B cell (primary cell): Measurements from ENCODE around the gene PSD. TPM values are rescaled to one million over a fixed set of nuclear protein-coding genes. Genes with fewer than 3 reads are reported as not detected.

Experiments used
- ATAC-seq: fragments of 200-7000 bp; cut with Tn5 transposase; one replicate; pipeline ENCODE4 v1.10.0; 2021; ENCODE audit warnings: low read depth, mild to moderate bottlenecking, moderate number of reproducible peaks, moderate library complexity
- CTCF ChIA-PET: fragments of 350-600 bp; sonication (Branson Sonifier 250); formaldehyde crosslinking; loops from one replicate; lab custom pipeline; 2021; ENCODE audit warnings: antibody characterized with exemption, inconsistent platforms; lab: Charles Lee
- POLR2A ChIA-PET: fragments of 350-600 bp; sonication (Branson Sonifier 250); formaldehyde crosslinking; loops from one replicate; lab custom pipeline; 2021; ENCODE audit warnings: antibody characterized with exemption; lab: Charles Lee
- DNase-seq: peaks from one replicate; pipeline ENCODE4 v3.0.0; 2013
- H2AFZ ChIP-seq: 2 replicates; pipeline ENCODE4 v1.6.1; 2012; ENCODE audit warnings: mild to moderate bottlenecking, low read depth, low read length; ENCODE audit not compliant: insufficient read depth, poor library complexity, severe bottlenecking
- H3K27ac ChIP-seq, 2 donors: 1 replicate in 1 of 2; 2 replicates in 1 of 2; pipeline ENCODE4 v1.5.1; 2012 to 2013; ENCODE audit warnings: low read length in 2 of 2, mild to moderate bottlenecking in 2 of 2, moderate library complexity in 1 of 2
- H3K27me3 ChIP-seq, 4 experiments: fragments of 200-600 bp in 1 of 4; sonication (generic) in 1 of 4; replicated peaks in 1 of 4; 1 replicate in 2 of 4; 2 replicates in 2 of 4; pipeline versions ENCODE4 v1.6.1 to v1.7.0; 2013 to 2016; ENCODE audit warnings: low read length in 3 of 4, mild to moderate bottlenecking in 2 of 4, mixed read lengths in 1 of 4, moderate library complexity in 1 of 4; ENCODE audit not compliant: insufficient read depth in 4 of 4, control insufficient read depth in 3 of 4; ENCODE audit errors: control extremely low read depth in 1 of 4
- H3K36me3 ChIP-seq, 2 experiments: replicated peaks in 1 of 2; 1 replicate in 1 of 2; 2 replicates in 1 of 2; pipeline versions ENCODE4 v1.6.1 to v1.7.1; 2013; ENCODE audit warnings: low read length in 1 of 2; ENCODE audit not compliant: insufficient read depth in 2 of 2, control insufficient read depth in 1 of 2; ENCODE audit errors: control extremely low read depth in 1 of 2, extremely low read depth in 1 of 2
- H3K4me1 ChIP-seq, 2 donors: fragments of 200-600 bp in 1 of 2; sonication (generic) in 1 of 2; 1 replicate in 1 of 2; 2 replicates in 1 of 2; pipeline versions ENCODE4 v1.5.1 to v1.6.1; 2013 to 2017; ENCODE audit warnings: low read length in 2 of 2; ENCODE audit not compliant: control insufficient read depth in 2 of 2, insufficient read depth in 2 of 2
- H3K4me2 ChIP-seq: replicated peaks from 2 replicates; pipeline ENCODE3; 2012; ENCODE audit warnings: mild to moderate bottlenecking, low read depth, low read length; ENCODE audit not compliant: poor library complexity, severe bottlenecking
- H3K4me3 ChIP-seq, 5 experiments: fragments of 200-600 bp in 1 of 5; sonication (generic) in 1 of 5; 1 replicate in 3 of 5; 2 replicates in 2 of 5; pipeline versions ENCODE4 v1.5.1 to v1.7.0; 2011 to 2016; ENCODE audit warnings: low read length in 4 of 5, mild to moderate bottlenecking in 4 of 5, low read depth in 2 of 5, control low read depth in 1 of 5, moderate library complexity in 1 of 5; ENCODE audit not compliant: insufficient read depth in 1 of 5; ENCODE audit errors: control extremely low read depth in 1 of 5, extremely low read depth in 1 of 5
- H3K79me2 ChIP-seq: fragments of 200-600 bp; sonication (generic); one replicate; pipeline ENCODE4 v1.6.0; 2016; ENCODE audit warnings: low read length; ENCODE audit not compliant: control insufficient read depth, insufficient read depth
- H3K9ac ChIP-seq: fragments of 200-600 bp; sonication (generic); 2 replicates; pipeline ENCODE4 v1.6.1; 2017; ENCODE audit warnings: mild to moderate bottlenecking, low read length, moderate library complexity
- H3K9me3 ChIP-seq, 3 donors: one replicate each; pipeline versions ENCODE4 v1.6.1 to v1.7.1; 2013; ENCODE audit warnings: low read length in 2 of 3; ENCODE audit not compliant: control insufficient read depth in 2 of 3, insufficient read depth in 1 of 3; ENCODE audit errors: control extremely low read depth in 1 of 3
- H4K20me1 ChIP-seq: 2 replicates; pipeline ENCODE4 v1.6.0; 2012; ENCODE audit warnings: mild to moderate bottlenecking, low read length; ENCODE audit not compliant: insufficient read depth, control insufficient read depth, poor library complexity, severe bottlenecking
- H3K27ac Mint-ChIP-seq: one replicate; pipeline ENCODE4 v1.8.0; 2021; ENCODE audit warnings: mixed read lengths
- H3K27me3 Mint-ChIP-seq: one replicate; pipeline ENCODE4 v1.8.0; 2021; ENCODE audit warnings: mixed read lengths
- H3K4me1 Mint-ChIP-seq: one replicate; pipeline ENCODE4 v1.8.0; 2021; ENCODE audit warnings: mixed read lengths
- H3K4me3 Mint-ChIP-seq: one replicate; pipeline ENCODE4 v1.8.0; 2021; ENCODE audit warnings: mixed read lengths
- H3K9me3 Mint-ChIP-seq: one replicate; pipeline ENCODE4 v1.8.0; 2022; ENCODE audit warnings: mixed read lengths; ENCODE audit not compliant: insufficient read depth
- EZH2 ChIP-seq: IDR thresholded peaks from 2 replicates; pipeline ENCODE4 v1.6.1; 2012; ENCODE audit warnings: borderline replicate concordance, low read depth, mild to moderate bottlenecking, moderate library complexity, low read length; ENCODE audit not compliant: insufficient read depth, poor library complexity, severe bottlenecking
- WGBS: methylation state at CpG from one replicate; pipeline ENCODE4 v1.1.5; 2013; ENCODE audit warnings: missing lambda C conversion rate; ENCODE audit not compliant: insufficient coverage; 5-methylcytosine and 5-hydroxymethylcytosine counted together
- intact Hi-C: fragments of 100-400 bp; cut with micrococcal nuclease; formaldehyde crosslinking; loops from one replicate; pipeline ENCODE4 v1.10.0; 2022
- polyA plus RNA-seq: library from polyadenylated mRNA; depleted of rRNA; stranded (reverse); fragments of >200 nt; gene quantifications from 2 replicates; pipeline ENCODE4 v1.2.3, GENCODE V29; 2012
- total RNA-seq, 2 donors: library from RNA; stranded (reverse); fragments of 120-200 nt in 1 of 2; gene quantifications; 1 replicate in 1 of 2; 2 replicates in 1 of 2; pipeline versions ENCODE4 v1.2.3 to v1.2.4, GENCODE V29; 2013 to 2022
- TF ChIP-seq, protein P1 (sequence below): fragments of 200-600 bp; IDR thresholded peaks from one replicate; pipeline ENCODE4 v1.8.0; 2022; ENCODE audit warnings: antibody characterized with exemption, mild to moderate bottlenecking

The PSD gene
- total and polyA plus RNA-seq, 2 donors (not counting 1 experiment from before 2014, with no cell fraction given): 0.52 to 0.81 TPM

DNA sequence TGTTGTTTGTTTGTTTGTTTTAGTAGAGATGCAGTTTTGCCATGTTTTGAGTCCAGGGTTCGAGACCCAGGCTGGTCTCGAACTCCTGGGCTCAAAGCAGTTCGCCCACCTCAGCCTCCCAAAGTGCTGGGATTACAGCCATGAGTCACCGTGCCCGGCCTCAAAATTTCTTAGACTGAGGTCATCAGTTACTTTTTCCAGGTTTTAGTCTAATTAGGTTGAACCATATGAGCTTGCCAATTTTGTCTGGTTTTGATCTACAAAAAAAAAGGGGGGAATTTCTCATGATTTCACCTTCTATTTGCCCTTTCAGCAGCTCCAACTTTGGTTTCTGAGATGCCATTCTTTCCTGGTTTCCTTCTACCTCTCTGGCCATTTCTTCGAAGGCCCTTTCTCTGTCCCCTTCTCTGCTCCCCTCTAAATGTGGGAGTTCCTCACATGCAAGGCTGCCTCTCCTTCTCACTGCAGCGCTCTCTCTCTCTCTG lies 8.3 kb upstream of the PSD start:
- Mint-ChIP-seq H3K27me3 (no peaks in the 10 kb centered on the region), H3K4me3 (no peak overlapping the region), H3K27ac (no peak overlapping the region), H3K9me3 (no peaks in the 10 kb centered on the region), H3K4me1 (peaks cover 17% of the 10 kb centered on the region)
- CTCF ChIA-PET: interaction anchor here (0.5 to 1.7 kb wide), 5 partner anchors 12 to 159 kb away, joined by 3 to 4 read pairs (median 3); no protein-coding TSS in a partner anchor
- DNase-seq (no peak), ATAC-seq (no peak)
- Histone ChIP-seq H2AFZ (no peak overlapping the region), H3K79me2 (peaks cover 5% of the 10 kb centered on the region), H3K27ac (no peak overlapping the region), H3K36me3 (peaks cover 0 to 14% of the 10 kb centered on the region in 2 experiments), H4K20me1 (peaks cover 11% of the 10 kb centered on the region), H3K27me3 (no peaks in the 10 kb centered on the region), H3K9me3 (no peaks in the 10 kb centered on the region), H3K9ac (no peak overlapping the region), H3K4me1 (peaks cover 17 to 19% of the 10 kb centered on the region in 2 donors), H3K4me3 (no peak overlapping the region), H3K4me2 (no peak overlapping the region)
- no peak for TF ChIP-seq EZH2
- TF ChIP-seq, protein P1, sequence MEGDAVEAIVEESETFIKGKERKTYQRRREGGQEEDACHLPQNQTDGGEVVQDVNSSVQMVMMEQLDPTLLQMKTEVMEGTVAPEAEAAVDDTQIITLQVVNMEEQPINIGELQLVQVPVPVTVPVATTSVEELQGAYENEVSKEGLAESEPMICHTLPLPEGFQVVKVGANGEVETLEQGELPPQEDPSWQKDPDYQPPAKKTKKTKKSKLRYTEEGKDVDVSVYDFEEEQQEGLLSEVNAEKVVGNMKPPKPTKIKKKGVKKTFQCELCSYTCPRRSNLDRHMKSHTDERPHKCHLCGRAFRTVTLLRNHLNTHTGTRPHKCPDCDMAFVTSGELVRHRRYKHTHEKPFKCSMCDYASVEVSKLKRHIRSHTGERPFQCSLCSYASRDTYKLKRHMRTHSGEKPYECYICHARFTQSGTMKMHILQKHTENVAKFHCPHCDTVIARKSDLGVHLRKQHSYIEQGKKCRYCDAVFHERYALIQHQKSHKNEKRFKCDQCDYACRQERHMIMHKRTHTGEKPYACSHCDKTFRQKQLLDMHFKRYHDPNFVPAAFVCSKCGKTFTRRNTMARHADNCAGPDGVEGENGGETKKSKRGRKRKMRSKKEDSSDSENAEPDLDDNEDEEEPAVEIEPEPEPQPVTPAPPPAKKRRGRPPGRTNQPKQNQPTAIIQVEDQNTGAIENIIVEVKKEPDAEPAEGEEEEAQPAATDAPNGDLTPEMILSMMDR: no peak
- POLR2A ChIA-PET: no interaction called here
- WGBS: 96% methylated on average over 7 of the region's 7 CpGs
- intact Hi-C loops: no loop called here

DNA sequence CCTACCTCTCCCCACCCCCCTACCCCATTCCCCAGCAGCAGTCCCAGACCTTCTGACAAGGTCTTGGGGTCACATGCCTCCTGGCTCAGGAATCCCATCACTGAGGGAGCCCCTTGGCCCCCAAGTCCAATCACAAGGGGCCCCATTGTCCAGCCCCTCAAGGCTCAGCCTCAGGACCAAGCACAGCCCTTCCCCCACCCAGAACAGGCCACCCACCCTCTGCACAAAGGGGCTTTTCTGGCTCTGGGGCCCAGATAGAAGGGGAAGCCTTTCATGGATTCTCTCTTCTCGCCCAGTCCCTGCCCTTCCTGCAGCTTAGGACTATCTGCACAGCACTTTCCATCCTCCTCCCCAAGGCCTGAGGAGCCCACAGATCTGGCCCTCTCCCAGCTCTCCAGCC lies 6.9 kb upstream of the PSD start:
- Histone ChIP-seq H3K4me3 (no peak overlapping the region), H3K36me3 (peaks cover 0 to 14% of the 10 kb centered on the region in 2 experiments), H4K20me1 (peaks cover 11% of the 10 kb centered on the region), H3K9ac (no peak overlapping the region), H3K4me1 (peaks cover 15 to 18% of the 10 kb centered on the region in 2 donors), H3K27me3 (no peaks in the 10 kb centered on the region), H3K4me2 (no peak overlapping the region), H3K79me2 (no peaks in the 10 kb centered on the region), H3K9me3 (no peaks in the 10 kb centered on the region), H3K27ac (no peak overlapping the region), H2AFZ (no peak overlapping the region)
- no peak overlapping the region for H3K4me3 Mint-ChIP-seq
- intact Hi-C loops: no loop called here
- no peaks in the 10 kb centered on the region for H3K9me3 Mint-ChIP-seq
- H3K4me1 Mint-ChIP-seq: peaks cover 19% of the 10 kb centered on the region
- DNase-seq (no peak), ATAC-seq (no peak)
- ChIA-PET POLR2A (interaction anchor here (0.7 kb wide), 1 partner anchor 224 kb away, joined by 6 read pairs; no protein-coding TSS in a partner anchor), CTCF (interaction anchor here (1.2 to 2.6 kb wide), 3 partner anchors 20 to 195 kb away, joined by 3 to 9 read pairs (median 3); no protein-coding TSS in a partner anchor)
- 100% methylated on average over 1 of the region's 1 CpG for whole genome bisulfite sequencing
- H3K27me3 Mint-ChIP-seq: no peaks in the 10 kb centered on the region
- H3K27ac Mint-ChIP-seq: no peak overlapping the region
- TF ChIP-seq, protein P1: no peak
- TF ChIP-seq EZH2: no peak
